Astrocyte (in vitro differentiated cells and primary cell): ENCODE data around the gene B3GALT6. TPM values are rescaled to one million over a fixed set of nuclear protein-coding genes. Genes with fewer than 3 reads are reported as not detected.

ENCODE experiments used
- DNase-seq: peaks from one replicate; pipeline ENCODE4 v3.0.0-alpha.2; 2010; ENCODE audit warnings: low read depth
- FAIRE-seq: peaks from 2 replicates; lab custom pipeline; 2011; peaks lifted over from hg19 to GRCh38; lab: Jason Lieb, UNC
- H2AFZ ChIP-seq: 2 replicates; pipeline ENCODE4 v1.6.0; 2012; ENCODE audit warnings: low read depth, low read length, inconsistent platforms
- H3K27ac ChIP-seq: 2 replicates; pipeline ENCODE4 v1.5.1; 2011; ENCODE audit warnings: low read depth, low read length, inconsistent platforms
- H3K27me3 ChIP-seq: 2 replicates; pipeline ENCODE4 v1.6.0; 2011; ENCODE audit warnings: low read length, inconsistent platforms; ENCODE audit not compliant: insufficient read depth
- H3K36me3 ChIP-seq: 2 replicates; pipeline ENCODE4 v1.5.1; 2011; ENCODE audit warnings: low read length, inconsistent platforms; ENCODE audit not compliant: insufficient read depth
- H3K4me1 ChIP-seq: 2 replicates; pipeline ENCODE4 v1.5.1; 2011; ENCODE audit warnings: low read length, inconsistent platforms; ENCODE audit not compliant: insufficient read depth
- H3K4me2 ChIP-seq: 2 replicates; pipeline ENCODE4 v1.6.0; 2012; ENCODE audit warnings: low read length, inconsistent platforms
- H3K4me3 ChIP-seq: 2 replicates; pipeline ENCODE4 v1.5.1; 2011; ENCODE audit warnings: low read depth, mild to moderate bottlenecking, low read length, inconsistent platforms; ENCODE audit not compliant: insufficient read depth
- H3K79me2 ChIP-seq: 2 replicates; pipeline ENCODE4 v1.6.0; 2012; ENCODE audit warnings: mild to moderate bottlenecking, low read length, inconsistent platforms; ENCODE audit not compliant: insufficient read depth
- H3K9ac ChIP-seq: 2 replicates; pipeline ENCODE4 v1.6.0; 2012; ENCODE audit warnings: mild to moderate bottlenecking, low read length, inconsistent platforms
- H3K9me3 ChIP-seq: 2 replicates; pipeline ENCODE4 v1.5.1; 2012; ENCODE audit warnings: low read depth, mild to moderate bottlenecking, low read length, inconsistent platforms; ENCODE audit not compliant: insufficient read depth
- H4K20me1 ChIP-seq: 2 replicates; pipeline ENCODE4 v1.6.0; 2012; ENCODE audit warnings: low read length, inconsistent platforms; ENCODE audit not compliant: insufficient read depth
- H3K27ac Mint-ChIP-seq: one replicate; pipeline ENCODE4 v1.8.0; 2021; ENCODE audit warnings: mild to moderate bottlenecking, mixed read lengths; ENCODE audit not compliant: unreplicated experiment
- H3K27me3 Mint-ChIP-seq: one replicate; pipeline ENCODE4 v1.8.0; 2021; ENCODE audit warnings: low read depth, mixed read lengths; ENCODE audit not compliant: unreplicated experiment
- H3K36me3 Mint-ChIP-seq: one replicate; pipeline ENCODE4 v1.8.0; 2021; ENCODE audit warnings: low read depth, mixed read lengths; ENCODE audit not compliant: unreplicated experiment
- H3K4me1 Mint-ChIP-seq: one replicate; pipeline ENCODE4 v1.8.0; 2021; ENCODE audit warnings: low read depth, mixed read lengths; ENCODE audit not compliant: unreplicated experiment
- H3K4me3 Mint-ChIP-seq: one replicate; pipeline ENCODE4 v1.8.0; 2021; ENCODE audit warnings: mild to moderate bottlenecking, moderate library complexity, mixed read lengths; ENCODE audit not compliant: unreplicated experiment
- H3K9me3 Mint-ChIP-seq: one replicate; pipeline ENCODE4 v1.8.0; 2021; ENCODE audit warnings: mild to moderate bottlenecking, mixed read lengths; ENCODE audit not compliant: unreplicated experiment
- CTCF ChIP-seq: IDR thresholded peaks from 2 replicates; pipeline ENCODE4 v1.5.1; 2011; ENCODE audit warnings: low read depth, mild to moderate bottlenecking, inconsistent platforms, low read length, moderate library complexity; ENCODE audit not compliant: insufficient read depth
- EZH2 ChIP-seq: IDR thresholded peaks from 2 replicates; pipeline ENCODE4 v1.6.1; 2012; ENCODE audit warnings: mild to moderate bottlenecking, low read length, inconsistent platforms; ENCODE audit not compliant: insufficient read depth
- total RNA-seq: library from RNA; stranded (reverse); gene quantifications from 2 replicates; pipeline ENCODE4 v1.2.1, GENCODE V29; 2021

The B3GALT6 gene
- total RNA-seq, 1 donor from 2014 or later: 22.4 TPM

DNA sequence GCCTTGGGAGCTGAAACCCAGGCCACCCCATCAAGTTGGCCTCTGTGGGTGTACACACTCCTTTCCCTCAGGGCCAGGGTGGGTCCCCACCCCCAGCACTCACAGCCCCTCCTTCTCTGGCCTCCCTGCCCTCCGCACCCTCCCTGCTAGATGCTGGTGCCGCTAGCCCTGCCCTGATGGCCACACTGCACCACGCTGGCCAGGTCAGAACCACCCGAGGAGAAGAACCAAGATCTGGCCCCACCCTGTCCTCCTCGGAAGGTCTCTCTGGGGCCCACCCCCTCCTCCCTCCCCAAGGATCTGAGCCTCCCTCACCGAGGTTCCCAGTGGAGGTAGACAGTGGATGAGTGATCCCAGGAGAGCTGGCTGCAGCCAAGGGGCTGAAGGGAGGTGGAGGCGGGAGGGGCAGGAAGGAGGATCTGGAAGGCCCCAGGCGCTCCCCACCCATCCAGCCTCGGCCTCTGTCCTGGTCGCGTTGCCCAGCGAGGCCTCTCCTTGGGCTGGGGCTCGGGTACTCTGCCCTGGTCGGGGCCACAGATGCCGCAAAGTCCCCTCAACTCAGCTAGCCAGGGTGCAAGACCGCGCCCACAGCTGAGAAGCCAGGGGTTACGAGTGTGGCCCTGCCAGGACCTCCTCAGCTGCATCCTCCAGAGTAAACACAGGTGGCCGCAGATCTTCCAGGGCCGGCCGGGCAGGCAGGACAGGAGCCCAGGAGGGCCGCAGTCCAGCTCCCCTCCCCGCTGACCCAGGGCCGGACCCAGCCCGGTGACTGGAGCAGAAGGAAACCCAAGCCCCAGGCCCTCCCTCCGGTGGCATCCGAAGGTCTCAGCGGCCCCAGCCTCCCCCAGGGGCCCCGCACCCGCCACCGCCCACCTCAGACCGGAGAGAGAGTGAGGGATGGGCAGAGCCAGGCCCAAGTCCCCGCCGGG, 5.2 kb downstream of the B3GALT6 start:
- Mint-ChIP-seq H3K9me3 (peaks cover 2% of the 10 kb centered on the region), H3K36me3 (no peaks in the 10 kb centered on the region)

DNA sequence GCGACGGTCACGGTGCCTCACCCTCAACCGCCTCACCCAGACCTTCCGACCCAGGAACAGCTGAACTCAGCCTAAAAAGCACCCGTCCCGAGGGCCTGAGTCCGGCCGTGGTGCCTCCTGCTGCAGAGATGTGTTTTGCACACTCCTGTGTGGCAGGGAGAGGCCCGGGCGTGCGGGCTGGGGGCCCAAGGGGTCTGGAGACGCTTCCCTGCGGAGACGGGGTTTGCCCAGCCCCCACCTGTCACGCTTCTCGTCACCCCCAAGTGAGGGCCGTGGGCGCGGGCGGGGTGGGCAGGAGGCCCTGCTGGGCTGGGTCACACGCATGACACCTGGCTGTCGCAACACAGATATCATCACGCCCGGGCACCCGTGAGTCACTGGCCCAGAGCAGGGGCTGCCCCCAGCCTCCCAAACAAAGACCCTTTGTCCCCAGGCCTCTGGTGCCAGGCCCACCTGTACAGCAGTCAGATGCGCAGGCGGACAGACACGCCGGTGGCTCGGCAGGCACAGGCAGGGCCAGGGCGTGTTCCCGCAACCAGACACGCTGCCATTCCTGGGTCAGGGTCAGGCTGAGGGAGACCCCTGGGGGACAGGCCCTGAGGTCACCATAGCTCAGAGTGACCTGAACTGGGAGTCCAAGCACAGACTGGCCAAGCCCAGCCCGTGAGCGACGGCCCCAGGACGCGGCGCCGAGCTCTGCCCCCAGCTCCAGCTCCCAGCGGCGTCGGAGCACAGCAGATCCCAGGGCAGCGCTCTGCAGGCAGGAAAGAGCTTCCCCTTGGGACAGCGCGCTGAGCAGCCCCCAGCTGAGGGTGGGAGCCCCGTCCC, 6.1 kb downstream of the B3GALT6 start:
- Mint-ChIP-seq H3K27me3 (no peaks in the 10 kb centered on the region), H3K36me3 (no peaks in the 10 kb centered on the region), H3K4me1 (peaks cover 6% of the 10 kb centered on the region), H3K9me3 (peaks cover 2% of the 10 kb centered on the region), H3K4me3 (no peak overlapping the region), H3K27ac (no peak overlapping the region)
- Histone ChIP-seq H2AFZ (no peak overlapping the region), H3K4me1 (no peaks in the 10 kb centered on the region), H3K9ac (no peak overlapping the region), H3K79me2 (peaks cover 18% of the 10 kb centered on the region), H3K36me3 (no peaks in the 10 kb centered on the region), H3K4me2 (no peak overlapping the region), H3K9me3 (peaks cover 2% of the 10 kb centered on the region), H3K27me3 (no peaks in the 10 kb centered on the region), H3K4me3 (no peak overlapping the region), H4K20me1 (peaks cover 17% of the 10 kb centered on the region), H3K27ac (no peak overlapping the region)
- DNase-seq (no peak), FAIRE-seq (no peak)
- TF ChIP-seq EZH2 (no peak), CTCF (no peak)

More for the DNA sequence above, 5.2 kb downstream of the B3GALT6 start:
- Histone ChIP-seq H3K9me3 (peaks cover 9% of the 10 kb centered on the region), H3K27ac (no peak overlapping the region), H3K36me3 (no peaks in the 10 kb centered on the region), H3K9ac (no peak overlapping the region), H3K4me3 (no peak overlapping the region), H2AFZ (no peak overlapping the region), H3K27me3 (no peaks in the 10 kb centered on the region), H3K79me2 (peaks cover 26% of the 10 kb centered on the region), H3K4me1 (no peaks in the 10 kb centered on the region), H3K4me2 (no peak overlapping the region), H4K20me1 (peaks cover 17% of the 10 kb centered on the region)
- DNase-seq (no peak), FAIRE-seq (no peak)
- Mint-ChIP-seq H3K27ac (no peak overlapping the region), H3K4me1 (peaks cover 6% of the 10 kb centered on the region), H3K4me3 (no peak overlapping the region), H3K27me3 (no peaks in the 10 kb centered on the region)
- TF ChIP-seq CTCF: no peak
- no peak for TF ChIP-seq EZH2
